ENCODE data around the gene OCA2. TPM values are rescaled to one million over a fixed set of nuclear protein-coding genes. Genes with fewer than 3 reads are reported as not detected.

OCA2 gene
- total RNA-seq, 1 donor from 2014 or later, result 0.79 TPM

GRCh38 chr15:27787931-27788330, 311.2 kb downstream of the OCA2 start:
- Mint-ChIP-seq H3K4me1 (ENCODE audit: low read depth) (no peaks in the 10 kb centered on the region), H3K27me3 (peaks cover 12% of the 10 kb centered on the region), H3K36me3 (ENCODE audit: insufficient read depth) (no peaks in the 10 kb centered on the region), H3K27ac (no peak overlapping the region), H3K9me3 (ENCODE audit: low read depth) (no peaks in the 10 kb centered on the region), H3K4me3 (ENCODE audit: low read depth) (no peak overlapping the region)
- DNase-seq (ENCODE audit: low spot score, unreplicated experiment), result no peak
- TF ChIP-seq CTCF (IDR thresholded peaks at IDR 0.05; ENCODE audit: unreplicated experiment), result no peak

DNA sequence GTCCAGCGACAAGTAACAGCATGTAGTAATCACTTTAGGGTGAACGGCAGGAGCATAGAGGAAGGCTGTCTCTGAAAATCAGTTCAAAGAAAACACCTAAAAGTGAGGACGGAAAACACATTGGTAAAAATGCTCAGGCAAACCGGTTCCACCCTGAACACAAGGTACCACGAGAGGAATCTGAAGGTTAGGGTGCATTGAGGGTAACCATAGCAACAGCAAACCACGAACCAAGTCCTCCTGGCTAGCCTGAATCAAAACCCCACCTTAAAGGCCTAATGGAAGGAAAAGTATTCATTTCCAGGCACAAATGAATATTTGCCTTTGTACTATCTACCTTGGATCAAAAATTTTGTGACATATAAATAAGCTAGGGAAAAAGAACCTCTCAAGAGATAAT, 315.0 kb downstream of the OCA2 start:
- Mint-ChIP-seq H3K27ac (no peak overlapping the region), H3K27me3 (no peaks in the 10 kb centered on the region), H3K36me3 (ENCODE audit: insufficient read depth) (no peaks in the 10 kb centered on the region), H3K9me3 (ENCODE audit: low read depth) (no peaks in the 10 kb centered on the region), H3K4me3 (ENCODE audit: low read depth) (no peak overlapping the region), H3K4me1 (ENCODE audit: low read depth) (no peaks in the 10 kb centered on the region)
- no peak for TF ChIP-seq CTCF (IDR thresholded peaks at IDR 0.05; ENCODE audit: unreplicated experiment)
- no peak for DNase-seq (ENCODE audit: low spot score, unreplicated experiment)

GRCh38 chr15:27783678-27784077, 315.4 kb downstream of the OCA2 start:
- Mint-ChIP-seq H3K27me3 (no peaks in the 10 kb centered on the region), H3K4me3 (ENCODE audit: low read depth) (no peak overlapping the region), H3K36me3 (ENCODE audit: insufficient read depth) (no peaks in the 10 kb centered on the region), H3K4me1 (ENCODE audit: low read depth) (no peaks in the 10 kb centered on the region), H3K27ac (no peak overlapping the region), H3K9me3 (ENCODE audit: low read depth) (no peaks in the 10 kb centered on the region)
- DNase-seq (ENCODE audit: low spot score, unreplicated experiment), result no peak
- TF ChIP-seq CTCF (IDR thresholded peaks at IDR 0.05; ENCODE audit: unreplicated experiment), result no peak

GRCh38 chr15:27782125-27782524, 317.0 kb downstream of the OCA2 start:
- H3K9me3 Mint-ChIP-seq (ENCODE audit: low read depth), result no peaks in the 10 kb centered on the region

DNA sequence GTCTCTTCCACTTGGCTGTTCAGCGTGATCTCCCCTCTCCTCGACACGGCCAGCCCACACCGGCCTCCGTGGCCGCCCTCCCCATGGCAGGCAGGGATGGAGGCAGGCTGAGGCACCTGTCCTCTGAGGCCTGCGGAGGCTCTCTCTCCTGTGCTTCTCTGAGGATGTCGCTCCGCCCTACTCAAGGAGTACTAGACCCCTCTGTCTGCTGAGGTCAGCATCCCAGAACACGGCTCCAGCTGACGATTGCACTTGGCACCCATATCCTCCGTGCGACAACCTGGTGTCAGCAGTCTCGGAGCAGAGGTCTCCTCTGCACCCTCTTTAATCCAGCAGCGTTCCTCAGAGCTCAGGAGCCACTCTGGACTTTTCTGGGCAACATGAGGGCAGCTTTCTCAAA, 322.6 kb downstream of the OCA2 start:
- DNase-seq (ENCODE audit: low spot score, unreplicated experiment), result no peak
- Mint-ChIP-seq H3K4me1 (ENCODE audit: low read depth) (no peaks in the 10 kb centered on the region), H3K27ac (no peak overlapping the region), H3K36me3 (ENCODE audit: insufficient read depth) (no peaks in the 10 kb centered on the region), H3K4me3 (ENCODE audit: low read depth) (no peak overlapping the region), H3K9me3 (ENCODE audit: low read depth) (peaks cover 3% of the 10 kb centered on the region), H3K27me3 (no peaks in the 10 kb centered on the region)
- no peak for TF ChIP-seq CTCF (IDR thresholded peaks at IDR 0.05; ENCODE audit: unreplicated experiment)

More at GRCh38 chr15:27782125-27782524, 317.0 kb downstream of the OCA2 start:
- no peak for TF ChIP-seq CTCF (IDR thresholded peaks at IDR 0.05; ENCODE audit: unreplicated experiment)
- H3K36me3 Mint-ChIP-seq (ENCODE audit: insufficient read depth), result no peaks in the 10 kb centered on the region
- H3K4me3 Mint-ChIP-seq (ENCODE audit: low read depth), result no peak overlapping the region
- no peaks in the 10 kb centered on the region for H3K4me1 Mint-ChIP-seq (ENCODE audit: low read depth)
- no peaks in the 10 kb centered on the region for H3K27me3 Mint-ChIP-seq
- no peak for DNase-seq (ENCODE audit: low spot score, unreplicated experiment)
- H3K27ac Mint-ChIP-seq, result no peak overlapping the region
